Frontal cortex (tissue), 4 donors: ENCODE results near the gene FANCL. TPM values are rescaled to one million over a fixed set of nuclear protein-coding genes. Genes with fewer than 3 reads are reported as not detected.
"Not testable (repeated sequence)": the region's sequence is repeated elsewhere in the genome, so short reads cannot be mapped to it uniquely, and the experiment has no call there.

Experiments used
- DNase-seq, 2 donors: peaks; one replicate each; pipeline ENCODE4 v3.0.0; 2012; ENCODE audit warnings: low spot score in 2 of 2
- FAIRE-seq: peaks from 2 replicates; lab custom pipeline; 2012; peaks lifted over from hg19 to GRCh38; lab: Jason Lieb, UNC
- total RNA-seq: library from RNA; depleted of rRNA; stranded (reverse); fragments of >200 nt; gene quantifications from one replicate; pipeline ENCODE4 v1.2.3, GENCODE V29; 2014
- donor health status: control.
- donor health status: control.
- donor health status: control.

The FANCL gene
- total RNA-seq, 1 donor from 2014 or later: 100 TPM

DNA sequence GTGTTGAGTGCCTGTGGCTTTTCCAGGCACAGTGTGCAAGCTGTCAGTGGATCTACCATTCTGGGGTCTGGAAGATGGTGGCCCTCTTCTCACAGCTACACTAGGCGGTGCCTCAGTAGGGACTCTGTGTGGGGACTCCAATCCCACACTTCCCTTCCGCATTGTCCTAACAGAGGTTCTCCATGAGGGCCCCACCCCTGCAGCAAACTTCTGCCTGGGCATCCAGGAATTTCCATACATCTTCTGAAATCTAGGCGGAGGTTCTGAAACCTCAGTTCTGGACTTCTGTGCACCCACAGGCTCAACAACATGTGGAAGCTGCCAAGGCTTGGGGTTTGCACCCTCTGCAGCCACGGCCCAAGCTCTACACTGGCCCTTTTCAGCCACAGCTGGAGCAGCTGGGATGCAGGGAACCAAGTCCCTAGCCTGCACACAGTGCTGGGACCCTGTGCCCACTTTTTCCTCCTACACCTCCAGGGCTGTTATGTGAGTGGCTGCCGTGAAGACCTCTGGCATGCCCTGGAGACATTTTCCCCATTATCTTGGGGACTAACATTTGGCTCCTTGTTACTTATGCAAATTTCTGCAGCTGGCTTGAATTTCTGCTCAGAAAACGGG lies 30.1 kb downstream of the FANCL start:
- not testable (repeated sequence) for FAIRE-seq, DNase-seq

DNA sequence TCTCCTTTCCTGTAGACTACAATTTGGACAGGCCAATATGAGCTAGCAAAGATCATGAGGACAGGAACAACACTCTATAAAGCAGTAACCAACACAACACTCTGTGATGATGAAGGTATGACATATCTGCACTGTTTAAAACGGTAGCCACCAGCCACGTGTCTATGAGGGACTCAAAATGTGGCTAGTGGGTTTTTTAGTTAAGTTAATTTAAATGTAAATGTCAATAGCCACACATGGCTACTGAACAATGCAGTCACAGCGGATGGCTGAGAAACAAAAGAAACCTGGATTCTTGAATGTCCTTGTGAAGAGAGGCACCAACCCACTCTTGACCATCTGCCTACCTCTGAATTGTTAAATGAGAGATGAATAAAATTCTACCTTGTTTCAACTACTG lies 33.9 kb downstream of the FANCL start:
- FAIRE-seq (no peak), DNase-seq (no peak)

DNA sequence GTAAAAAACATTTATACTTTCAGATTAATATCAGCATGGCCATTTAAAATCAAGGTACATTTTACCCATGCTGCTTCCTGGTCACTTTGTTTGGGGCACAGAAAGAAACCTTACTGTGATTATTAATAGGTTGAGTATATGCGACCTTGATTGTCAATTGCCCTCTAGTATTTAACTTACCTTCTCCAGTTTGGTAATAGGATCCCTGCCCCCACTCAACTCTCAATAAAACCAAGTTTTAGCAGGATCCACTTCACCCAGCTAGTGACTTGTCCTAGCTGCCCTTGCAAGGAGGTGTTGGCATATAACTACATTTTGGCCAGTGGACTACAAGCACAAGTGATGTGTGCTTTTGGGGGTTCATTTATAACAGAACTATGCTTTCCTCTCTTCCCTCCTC lies 34.3 kb downstream of the FANCL start:
- no peak for FAIRE-seq
- no peak for DNase-seq

DNA sequence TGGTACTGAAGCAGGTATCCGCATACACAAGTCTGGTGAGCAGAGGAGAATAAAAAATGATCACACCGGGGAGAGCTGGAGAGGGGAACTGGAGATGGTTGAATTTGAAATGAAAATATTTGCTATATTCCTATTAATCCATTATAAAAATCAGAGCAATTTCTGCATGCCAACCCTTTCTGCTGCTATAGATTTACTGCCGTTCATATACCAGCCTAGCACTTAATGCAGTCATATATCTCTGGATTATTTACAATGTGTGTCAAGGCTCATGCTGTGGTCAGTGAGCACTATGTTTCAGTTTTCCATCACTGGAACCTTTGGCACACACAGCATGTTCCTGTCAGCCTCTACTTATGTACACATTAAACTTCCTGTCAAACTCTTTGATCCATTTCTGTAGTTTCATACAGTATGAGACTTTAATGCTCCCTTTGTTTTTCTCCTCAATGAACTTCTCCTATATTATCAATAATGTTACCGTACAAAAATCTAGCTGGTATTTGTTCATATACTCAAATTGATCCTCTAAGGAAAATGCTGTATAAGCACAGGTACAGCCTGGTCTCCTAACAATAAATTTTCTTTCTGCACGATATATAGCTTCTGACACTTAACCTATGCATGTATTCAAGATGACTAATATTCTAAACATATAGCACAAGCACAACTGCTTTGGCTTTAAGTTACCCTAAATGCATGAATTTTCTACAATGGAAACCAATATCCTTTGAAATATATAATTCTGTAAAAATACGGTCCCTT lies 36.7 kb downstream of the FANCL start:
- no peak for DNase-seq
- no peak for FAIRE-seq

DNA sequence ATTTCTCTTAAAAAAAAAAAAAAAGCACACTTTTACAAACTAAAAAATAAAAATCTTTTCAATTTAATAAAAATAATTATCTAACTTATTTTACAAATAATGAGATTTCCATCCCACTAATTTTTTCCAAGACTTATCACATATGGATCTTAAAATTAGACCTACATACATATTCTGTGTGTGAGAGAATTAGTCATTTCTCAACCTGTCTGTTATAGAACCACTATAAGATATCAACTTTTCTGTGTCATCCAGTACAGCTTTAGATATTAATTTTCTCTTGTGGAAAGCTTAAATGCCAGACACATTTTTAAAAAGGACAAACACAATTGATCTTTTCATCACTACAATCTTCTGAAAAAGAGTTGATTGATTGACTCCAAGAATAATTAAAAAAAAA lies 38.1 kb downstream of the FANCL start:
- DNase-seq (no peak), FAIRE-seq (peak; percentile 83)

DNA sequence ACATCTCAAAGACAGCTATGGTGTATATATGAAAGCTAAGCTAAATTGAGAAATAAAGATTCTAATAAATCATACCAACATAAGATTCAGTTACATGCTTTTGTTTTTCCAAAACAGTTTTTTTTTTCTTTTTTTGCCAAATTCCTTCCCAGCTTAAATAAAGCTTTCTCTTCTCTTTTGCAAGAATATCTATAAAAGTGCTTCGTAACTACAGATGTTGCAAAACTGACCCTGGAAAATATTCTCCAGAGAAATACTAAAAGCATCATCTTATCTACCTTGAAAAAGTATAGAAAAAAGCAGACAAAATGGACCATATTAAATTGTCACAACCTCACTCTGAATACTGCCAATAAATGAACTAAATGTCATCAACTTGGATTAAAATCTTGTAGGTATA lies 38.7 kb downstream of the FANCL start:
- FAIRE-seq: no peak
- no peak for DNase-seq

DNA sequence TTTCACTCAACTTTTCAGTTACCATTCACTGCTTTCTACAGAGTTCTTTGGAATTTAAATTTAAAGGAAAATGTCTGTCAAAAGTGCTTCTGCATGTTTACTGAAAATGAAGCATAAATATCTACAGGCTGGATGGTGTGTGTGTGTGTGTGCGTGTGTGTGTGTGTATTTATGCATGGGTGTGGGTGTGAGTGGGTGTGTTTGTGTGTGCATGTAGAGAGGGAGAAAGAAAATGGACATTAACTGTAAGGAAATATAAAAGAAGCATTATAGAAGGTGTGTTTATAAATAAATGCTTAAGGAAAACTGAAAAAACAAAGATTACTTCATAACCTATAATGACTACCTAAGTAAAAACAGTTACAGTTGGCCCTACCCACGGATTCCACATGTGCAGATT lies 43.2 kb downstream of the FANCL start:
- no peak for FAIRE-seq

DNA sequence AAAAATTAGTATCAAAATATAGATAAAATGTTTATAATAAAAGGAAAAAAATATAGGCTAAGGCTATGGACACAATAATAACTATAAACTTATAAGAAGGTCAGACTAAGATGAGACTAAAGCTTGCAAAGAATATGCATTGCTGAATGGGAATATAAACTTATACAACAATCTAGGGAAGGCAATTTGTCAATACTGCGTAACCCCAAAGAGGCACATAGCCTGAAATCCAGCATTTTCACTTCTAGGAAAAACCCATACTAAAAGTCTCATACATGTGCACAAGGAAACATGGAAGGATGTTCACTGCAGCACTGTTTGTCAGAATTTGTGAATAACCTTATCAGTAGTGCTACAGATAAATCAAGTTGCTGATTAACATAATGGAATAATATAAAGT lies 45.5 kb downstream of the FANCL start:
- FAIRE-seq (no peak), DNase-seq (no peak)

More for the DNA sequence above, 43.2 kb downstream of the FANCL start:
- no peak for DNase-seq

DNA sequence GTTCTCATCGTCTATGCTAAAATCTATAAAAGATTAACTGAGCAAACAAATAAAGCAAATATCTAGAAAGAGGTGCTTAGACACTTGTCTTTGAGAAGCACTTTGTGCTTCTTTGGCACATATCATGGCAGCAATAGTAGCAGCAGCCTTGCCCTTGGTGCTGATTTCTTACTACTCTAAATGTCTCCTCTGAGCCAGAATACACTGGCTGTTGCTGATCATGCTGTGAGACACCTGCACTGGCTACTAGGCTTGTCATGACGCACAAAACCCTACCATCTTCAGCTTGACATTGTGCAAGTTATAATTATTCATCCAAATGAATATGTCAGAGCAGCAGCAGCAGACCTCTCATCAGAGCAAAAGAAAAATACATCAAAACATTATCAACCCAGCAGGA lies 46.7 kb downstream of the FANCL start:
- no peak for DNase-seq
- no peak for FAIRE-seq

DNA sequence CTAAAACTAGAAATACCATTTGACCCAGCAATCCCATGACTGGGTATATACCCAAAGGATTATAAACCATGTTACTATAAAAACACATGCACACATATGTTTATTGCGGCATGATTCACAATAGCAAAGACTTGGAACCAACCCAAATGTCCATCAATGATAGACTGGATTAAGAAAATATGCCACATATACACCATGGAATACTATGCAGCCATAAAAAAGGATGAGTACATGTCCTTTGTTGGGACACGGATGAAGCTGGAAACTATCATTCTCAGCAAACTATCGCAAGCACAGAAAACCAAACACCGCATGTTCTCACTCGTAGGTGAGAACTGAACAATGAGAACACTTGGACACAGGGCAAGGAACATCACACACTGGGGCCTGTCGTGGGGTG lies 54.1 kb downstream of the FANCL start:
- FAIRE-seq, DNase-seq: not testable (repeated sequence)

DNA sequence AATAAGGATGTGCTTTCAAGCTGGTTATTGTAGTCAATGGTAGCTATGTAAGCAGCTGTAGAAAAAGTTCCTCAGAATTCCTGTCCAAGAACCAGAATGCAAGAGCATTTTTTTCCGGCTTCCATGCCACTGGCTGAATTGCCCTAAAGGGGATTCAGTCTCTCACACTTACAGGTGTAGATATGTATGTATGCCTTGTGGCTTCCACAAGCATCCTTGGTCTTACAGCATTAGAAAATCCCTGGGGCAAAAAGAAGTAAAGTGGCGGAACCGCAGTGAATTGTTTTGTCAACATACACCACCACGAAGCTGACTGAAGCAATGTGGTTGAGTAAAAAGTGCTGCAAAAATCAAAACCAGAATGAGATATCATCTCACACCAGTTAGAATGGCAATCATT lies 54.6 kb downstream of the FANCL start:
- DNase-seq (no peak), FAIRE-seq (no peak)

DNA sequence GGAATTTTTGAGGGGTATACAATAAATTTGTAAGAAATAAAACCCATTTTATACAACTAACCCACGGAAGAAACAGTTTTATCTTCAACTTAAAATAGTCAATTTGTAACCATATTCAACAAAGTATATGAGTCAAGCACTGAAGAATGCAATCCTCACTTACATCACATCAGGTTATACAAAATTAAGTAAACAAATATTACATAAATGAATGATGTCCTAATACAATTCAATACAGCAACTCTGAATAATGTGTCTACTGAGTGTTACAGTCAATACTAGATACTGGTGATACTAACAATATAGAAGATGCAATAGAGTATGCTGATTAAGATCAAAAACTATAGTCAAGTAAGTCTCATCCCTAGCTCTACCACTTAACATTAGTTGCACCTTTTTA lies 58.6 kb downstream of the FANCL start:
- FAIRE-seq: no peak

DNA sequence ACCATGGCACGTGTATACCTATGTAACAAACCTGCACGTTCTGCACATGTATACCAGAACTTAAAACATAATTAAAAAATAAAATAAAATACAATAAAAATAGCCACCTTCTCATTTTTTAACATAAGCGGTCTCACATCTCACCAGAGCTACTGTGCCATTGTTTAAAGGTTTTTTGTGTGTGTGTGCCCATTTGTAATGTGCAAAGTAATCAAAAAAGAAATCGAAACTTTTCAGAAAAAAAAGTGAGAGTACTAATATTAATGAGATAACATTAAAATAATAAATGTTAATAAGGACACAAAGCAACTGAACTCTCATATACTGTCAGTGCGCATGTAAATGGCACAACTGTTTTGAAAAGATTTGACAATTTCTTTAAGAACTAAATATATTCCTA lies 60.5 kb downstream of the FANCL start:
- FAIRE-seq (no peak), DNase-seq (no peak)

More for the DNA sequence above, 58.6 kb downstream of the FANCL start:
- DNase-seq: no peak

DNA sequence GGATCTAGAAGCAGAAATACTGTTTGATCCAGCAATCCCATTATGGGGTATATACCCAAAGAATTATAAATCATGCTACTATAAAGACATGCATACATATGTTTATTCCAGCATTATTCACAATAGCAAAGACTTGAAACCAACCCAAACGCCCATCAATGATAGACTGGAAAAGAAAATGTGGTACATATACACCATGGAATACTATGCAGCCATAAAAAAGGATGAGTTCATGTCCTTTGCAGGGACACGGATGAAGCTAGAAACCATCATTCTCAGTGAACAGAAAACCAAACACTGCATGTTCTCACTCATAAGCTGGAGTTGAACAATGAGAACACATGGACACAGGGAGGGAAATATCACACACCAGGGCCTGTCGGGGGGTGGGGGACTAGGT lies 61.0 kb downstream of the FANCL start:
- DNase-seq, FAIRE-seq: not testable (repeated sequence)

DNA sequence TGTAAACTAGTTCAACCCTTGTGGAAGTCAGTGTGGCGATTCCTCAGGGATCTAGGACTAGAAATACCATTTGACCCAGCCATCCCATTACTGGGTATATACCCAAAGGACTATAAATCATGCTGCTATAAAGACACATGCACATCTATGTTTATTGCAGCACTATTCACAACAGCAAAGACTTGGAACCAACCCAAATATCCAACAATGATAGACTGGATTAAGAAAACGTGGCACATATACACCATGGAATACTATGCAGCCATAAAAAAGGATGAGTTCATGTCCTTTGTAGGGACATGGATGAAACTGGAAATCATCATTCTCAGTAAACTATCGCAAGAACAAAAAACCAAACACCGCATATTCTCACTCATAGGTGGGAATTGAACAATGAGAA lies 63.9 kb downstream of the FANCL start:
- DNase-seq, FAIRE-seq: not testable (repeated sequence)

DNA sequence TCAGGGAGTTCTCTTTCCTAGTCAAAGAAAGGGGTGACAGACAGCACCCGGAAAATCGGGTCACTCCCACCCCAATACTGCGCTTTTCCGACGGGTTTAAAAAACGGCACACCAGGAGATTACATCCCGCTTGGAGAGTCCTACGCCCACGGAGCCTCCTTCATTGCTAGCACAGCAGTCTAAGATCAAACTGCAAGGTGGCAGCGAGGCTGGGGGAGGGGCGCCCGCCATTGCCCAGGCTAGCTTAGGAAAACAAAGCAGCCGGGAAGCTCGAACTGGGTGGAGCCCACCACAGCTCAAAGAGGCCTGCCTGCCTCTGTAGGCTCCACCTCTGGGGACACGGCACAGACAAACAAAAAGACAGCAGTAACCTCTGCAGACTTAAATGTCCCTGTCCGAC lies 69.3 kb downstream of the FANCL start:
- DNase-seq, FAIRE-seq: not testable (repeated sequence)

DNA sequence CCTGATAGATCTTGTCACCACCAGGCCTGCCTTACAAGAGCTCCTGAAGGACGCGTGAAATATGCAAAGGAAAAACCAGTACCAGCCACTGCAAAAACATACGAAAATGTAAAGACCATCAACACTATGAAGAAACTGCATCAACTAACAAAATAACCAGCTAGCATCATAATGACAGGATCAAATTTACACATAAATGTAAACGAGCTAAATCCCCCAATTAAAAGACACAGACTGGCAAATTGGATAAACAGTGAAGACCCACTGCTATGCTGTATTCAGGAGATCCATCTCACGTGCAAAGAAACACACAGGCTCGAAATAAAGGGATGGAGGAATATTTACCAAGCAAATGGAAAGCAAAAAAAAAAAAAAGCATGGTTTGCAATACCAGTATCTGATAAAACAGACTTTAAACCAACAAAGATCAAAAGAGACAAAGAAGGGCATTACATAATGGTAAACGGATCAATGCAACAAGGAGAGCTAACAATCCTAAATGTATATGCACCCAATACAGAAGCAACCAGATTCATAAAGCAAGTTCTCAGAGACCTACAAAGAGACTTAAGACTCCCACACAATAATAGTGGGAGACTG lies 70.7 kb downstream of the FANCL start:
- not testable (repeated sequence) for FAIRE-seq

DNA sequence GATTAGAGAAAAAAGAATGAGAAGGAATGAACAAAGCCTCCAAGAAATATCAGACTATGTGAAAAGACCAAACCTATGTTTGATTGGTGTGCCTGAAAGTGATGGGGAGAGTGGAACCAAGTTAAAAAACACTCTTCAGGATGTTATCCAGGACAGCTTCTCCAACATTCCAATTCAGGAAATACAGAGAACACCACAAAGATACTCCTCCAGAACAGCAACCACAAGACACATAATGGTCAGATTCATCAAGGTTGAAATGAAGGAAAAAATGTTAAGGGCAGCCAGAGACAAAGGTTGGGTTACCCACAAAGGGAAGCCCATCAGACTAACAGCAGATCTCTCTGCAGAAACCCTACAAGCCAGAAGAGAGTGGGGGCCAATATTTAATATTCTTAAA lies 71.3 kb downstream of the FANCL start:
- not testable (repeated sequence) for DNase-seq, FAIRE-seq

More for the DNA sequence above, 70.7 kb downstream of the FANCL start:
- DNase-seq: not testable (repeated sequence)

DNA sequence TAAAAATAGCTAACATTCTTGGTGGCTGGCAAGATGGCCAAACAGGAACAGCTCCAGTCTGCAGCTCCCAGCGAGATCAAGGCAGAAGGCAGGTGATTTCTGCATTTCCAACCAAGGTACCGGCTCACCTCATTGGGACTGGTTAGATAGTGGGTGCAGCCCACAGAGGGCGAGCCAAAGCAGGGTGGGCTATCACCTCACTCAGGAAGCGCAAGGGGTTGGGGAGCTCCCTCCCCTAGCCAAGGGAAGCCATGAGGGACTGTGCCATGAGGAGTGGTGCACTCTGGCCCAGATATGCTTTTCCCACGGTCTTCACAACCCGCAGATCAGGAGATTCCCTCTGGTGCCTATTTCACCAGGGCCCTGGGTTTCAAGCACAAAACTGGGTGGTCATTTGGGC lies 73.0 kb downstream of the FANCL start:
- not testable (repeated sequence) for FAIRE-seq, DNase-seq

DNA sequence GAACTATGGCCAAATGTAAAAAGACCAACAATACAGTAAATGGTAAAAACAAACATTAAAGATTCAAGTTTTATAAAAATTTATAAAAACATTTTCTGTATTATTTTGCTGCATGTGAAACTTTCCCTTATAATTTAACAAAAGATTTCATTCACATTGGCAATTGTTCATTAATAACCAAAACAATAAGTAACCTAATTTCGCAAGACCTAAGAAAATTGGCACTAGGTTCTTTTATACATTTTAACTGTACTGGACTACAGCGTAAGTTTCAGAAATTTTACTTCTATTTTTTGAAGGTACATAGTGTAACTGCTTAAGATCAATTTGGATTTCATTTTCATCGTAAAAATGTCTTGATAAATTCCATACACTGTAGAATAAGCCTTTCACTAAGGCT lies 77.2 kb downstream of the FANCL start:
- FAIRE-seq (no peak), DNase-seq (no peak)

DNA sequence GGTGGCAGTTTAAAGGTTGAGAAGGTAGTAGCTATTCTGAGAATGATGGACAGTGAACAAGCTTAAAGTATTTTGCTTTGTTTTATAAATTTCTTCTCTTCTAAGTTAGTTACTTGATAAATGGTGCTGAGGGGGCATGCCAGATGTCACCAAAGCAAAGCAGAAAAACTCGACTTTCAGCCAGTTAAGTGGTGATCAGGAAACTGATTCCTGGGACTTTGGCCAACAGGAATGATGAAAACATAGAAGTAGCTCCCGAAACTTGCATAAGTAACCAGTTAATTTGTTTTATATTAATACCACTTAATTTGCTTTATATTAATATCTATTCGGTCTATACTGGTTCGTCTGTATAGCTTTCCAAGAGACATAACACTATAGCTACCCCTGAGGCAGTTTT lies 82.6 kb downstream of the FANCL start:
- FAIRE-seq (no peak), DNase-seq (no peak)
